ENCODE results near the gene WRAP73. TPM values are rescaled to one million over a fixed set of nuclear protein-coding genes. Genes with fewer than 3 reads are reported as not detected.

Gene WRAP73
- total RNA-seq, 2 donors from 2014 or later = 22.1 to 24.9 TPM

DNA sequence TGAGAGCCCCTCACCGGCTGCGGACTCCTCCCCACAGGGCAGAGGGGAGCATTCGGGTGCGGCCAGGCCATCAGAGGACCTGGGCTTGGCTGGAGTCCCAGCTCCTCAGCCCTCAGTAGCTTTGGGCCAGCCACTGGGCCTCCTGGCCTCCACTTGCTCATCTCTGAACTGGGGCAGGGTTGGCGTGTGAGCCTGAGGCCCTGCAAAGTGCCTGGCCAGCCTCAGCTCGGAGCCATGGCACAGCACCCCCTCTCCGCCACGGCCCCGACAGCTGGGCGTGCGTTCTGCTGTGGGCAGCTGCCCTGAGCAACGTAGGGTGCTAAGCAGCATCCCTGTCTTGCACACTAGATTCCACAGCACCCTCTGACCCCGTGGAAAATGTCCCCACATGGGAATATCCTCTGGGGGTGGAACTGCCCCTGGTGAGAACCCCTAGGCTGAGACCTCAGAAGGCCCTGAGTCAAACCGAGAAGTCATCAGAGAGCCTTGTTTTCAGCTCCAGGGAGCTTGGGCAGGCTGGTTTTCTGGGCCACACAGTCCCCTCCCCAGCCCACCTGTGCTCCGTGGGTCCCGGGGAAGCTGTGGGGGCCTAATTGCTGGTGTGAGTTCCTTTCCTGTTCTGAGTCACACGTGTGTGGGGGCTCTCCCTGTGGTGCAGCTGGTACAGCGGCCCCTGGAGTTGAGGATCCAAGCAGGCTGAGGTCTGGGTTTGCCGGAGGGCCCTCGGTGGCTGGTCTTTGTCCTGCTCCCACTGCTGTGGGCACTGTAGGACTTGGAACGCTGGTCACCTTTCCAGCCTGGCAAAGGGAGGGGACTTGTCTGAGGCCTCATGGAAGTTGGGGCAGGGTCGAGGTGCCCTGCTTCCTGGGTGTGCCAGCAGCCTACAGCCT is 26.9 kb upstream of the WRAP73 start:
- TF ChIP-seq, protein P1, sequence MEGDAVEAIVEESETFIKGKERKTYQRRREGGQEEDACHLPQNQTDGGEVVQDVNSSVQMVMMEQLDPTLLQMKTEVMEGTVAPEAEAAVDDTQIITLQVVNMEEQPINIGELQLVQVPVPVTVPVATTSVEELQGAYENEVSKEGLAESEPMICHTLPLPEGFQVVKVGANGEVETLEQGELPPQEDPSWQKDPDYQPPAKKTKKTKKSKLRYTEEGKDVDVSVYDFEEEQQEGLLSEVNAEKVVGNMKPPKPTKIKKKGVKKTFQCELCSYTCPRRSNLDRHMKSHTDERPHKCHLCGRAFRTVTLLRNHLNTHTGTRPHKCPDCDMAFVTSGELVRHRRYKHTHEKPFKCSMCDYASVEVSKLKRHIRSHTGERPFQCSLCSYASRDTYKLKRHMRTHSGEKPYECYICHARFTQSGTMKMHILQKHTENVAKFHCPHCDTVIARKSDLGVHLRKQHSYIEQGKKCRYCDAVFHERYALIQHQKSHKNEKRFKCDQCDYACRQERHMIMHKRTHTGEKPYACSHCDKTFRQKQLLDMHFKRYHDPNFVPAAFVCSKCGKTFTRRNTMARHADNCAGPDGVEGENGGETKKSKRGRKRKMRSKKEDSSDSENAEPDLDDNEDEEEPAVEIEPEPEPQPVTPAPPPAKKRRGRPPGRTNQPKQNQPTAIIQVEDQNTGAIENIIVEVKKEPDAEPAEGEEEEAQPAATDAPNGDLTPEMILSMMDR (IDR thresholded peaks at IDR 0.05) = no peak
- Histone ChIP-seq H3K4me3 (no peak overlapping the region), H3K27me3 (replicated peaks; ENCODE audit: insufficient read depth) (no peaks in the 10 kb centered on the region), H3K9me3 (no peaks in the 10 kb centered on the region), H3K36me3 (no peaks in the 10 kb centered on the region), H3K4me1 (ENCODE audit: control insufficient read depth in 1 of 2, low read depth in 2 of 2) (no peaks in the 10 kb centered on the region), H3K27ac (no peak overlapping the region)
- ATAC-seq (ENCODE audit: insufficient number of reproducible peaks, low FRiP score, low read depth) (no peak), DNase-seq (ENCODE audit: low spot score) (no peak)

DNA sequence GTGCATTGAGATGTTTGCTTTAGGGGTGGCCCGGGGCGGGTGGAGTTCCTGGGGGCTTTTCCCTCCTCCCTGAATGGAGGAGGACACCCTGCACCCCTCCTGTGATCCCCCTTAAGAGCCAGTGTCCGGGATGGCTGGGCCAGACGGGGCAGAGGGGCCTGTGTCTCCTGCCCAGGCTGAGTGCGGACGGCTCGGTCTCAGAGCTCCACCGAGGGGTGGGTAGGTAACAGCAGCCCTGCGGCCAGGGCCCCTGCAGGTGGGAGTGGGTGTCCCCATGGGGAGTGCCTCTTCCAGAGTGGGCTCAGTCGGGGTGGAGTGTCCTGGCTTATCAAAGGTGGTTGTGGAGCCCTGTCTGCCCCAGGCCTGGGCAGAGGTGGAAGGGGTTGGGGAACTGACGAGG is 25.5 kb upstream of the WRAP73 start:
- H3K36me3 ChIP-seq = no peaks in the 10 kb centered on the region
- TF ChIP-seq, protein P1 (IDR thresholded peaks at IDR 0.05) = no peak
- no peak overlapping the region for H3K4me3 ChIP-seq
- no peaks in the 10 kb centered on the region for H3K4me1 ChIP-seq (ENCODE audit: control insufficient read depth in 1 of 2, low read depth in 2 of 2)
- no peak for ATAC-seq (ENCODE audit: insufficient number of reproducible peaks, low FRiP score, low read depth)
- no peak overlapping the region for H3K27ac ChIP-seq
- no peak for DNase-seq (ENCODE audit: low spot score)
- no peaks in the 10 kb centered on the region for H3K9me3 ChIP-seq
- H3K27me3 ChIP-seq (replicated peaks; ENCODE audit: insufficient read depth) = no peaks in the 10 kb centered on the region

DNA sequence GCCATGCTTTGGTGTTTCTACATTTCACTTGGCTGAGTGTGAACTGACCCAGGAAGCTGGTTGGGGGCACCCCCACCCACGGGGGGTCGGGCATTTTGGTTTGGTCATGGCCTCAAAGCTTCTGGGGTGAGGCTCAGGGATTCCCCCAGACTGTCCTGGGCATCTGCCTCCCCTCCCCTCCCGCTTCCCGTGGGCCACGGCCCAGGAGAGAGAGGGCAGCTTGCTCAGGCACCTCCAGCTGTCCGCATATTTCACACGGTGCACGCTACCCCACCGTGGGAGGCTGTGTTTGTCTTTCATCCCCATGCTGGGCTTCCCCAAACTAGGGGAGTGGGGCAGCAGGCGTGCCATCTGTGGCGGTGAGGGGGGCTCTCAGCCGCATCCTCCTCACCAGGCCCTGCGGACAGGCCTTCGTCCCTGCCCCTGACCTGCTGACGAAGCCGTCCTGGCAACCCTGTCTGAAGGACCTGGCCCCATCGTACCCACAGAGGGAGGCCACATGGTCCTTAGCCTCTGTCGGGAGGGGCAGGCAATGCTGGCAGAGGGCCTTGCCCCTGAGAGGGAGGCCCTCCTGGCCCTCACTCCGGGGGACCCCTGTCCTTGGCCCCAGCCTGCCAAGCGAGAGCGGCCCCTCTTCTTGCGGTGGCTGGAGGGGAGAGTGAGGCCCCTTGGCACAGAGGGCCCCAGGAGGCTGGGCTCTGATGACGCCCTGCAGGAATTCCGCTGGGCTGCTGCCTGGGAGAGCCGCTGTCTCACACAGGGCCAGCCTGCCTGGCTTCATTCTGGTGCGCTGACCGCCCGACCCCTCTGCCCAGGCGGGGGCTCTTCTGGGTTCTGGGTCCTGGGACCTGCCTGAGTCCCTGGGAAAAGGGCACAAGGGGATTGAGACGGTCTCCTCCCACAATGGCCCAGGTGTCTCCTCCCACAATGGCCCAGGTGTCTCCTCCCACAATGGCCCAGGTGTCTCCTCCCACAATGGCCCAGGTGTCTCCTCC is 24.5 kb upstream of the WRAP73 start:
- Histone ChIP-seq H3K27me3 (replicated peaks; ENCODE audit: insufficient read depth) (no peaks in the 10 kb centered on the region), H3K4me1 (ENCODE audit: control insufficient read depth in 1 of 2, low read depth in 2 of 2) (no peaks in the 10 kb centered on the region), H3K4me3 (no peak overlapping the region), H3K36me3 (no peaks in the 10 kb centered on the region), H3K27ac (no peak overlapping the region), H3K9me3 (no peaks in the 10 kb centered on the region)
- ATAC-seq (ENCODE audit: insufficient number of reproducible peaks, low FRiP score, low read depth) (no peak), DNase-seq (ENCODE audit: low spot score) (no peak)
- TF ChIP-seq, protein P1 (IDR thresholded peaks at IDR 0.05) = no peak

DNA sequence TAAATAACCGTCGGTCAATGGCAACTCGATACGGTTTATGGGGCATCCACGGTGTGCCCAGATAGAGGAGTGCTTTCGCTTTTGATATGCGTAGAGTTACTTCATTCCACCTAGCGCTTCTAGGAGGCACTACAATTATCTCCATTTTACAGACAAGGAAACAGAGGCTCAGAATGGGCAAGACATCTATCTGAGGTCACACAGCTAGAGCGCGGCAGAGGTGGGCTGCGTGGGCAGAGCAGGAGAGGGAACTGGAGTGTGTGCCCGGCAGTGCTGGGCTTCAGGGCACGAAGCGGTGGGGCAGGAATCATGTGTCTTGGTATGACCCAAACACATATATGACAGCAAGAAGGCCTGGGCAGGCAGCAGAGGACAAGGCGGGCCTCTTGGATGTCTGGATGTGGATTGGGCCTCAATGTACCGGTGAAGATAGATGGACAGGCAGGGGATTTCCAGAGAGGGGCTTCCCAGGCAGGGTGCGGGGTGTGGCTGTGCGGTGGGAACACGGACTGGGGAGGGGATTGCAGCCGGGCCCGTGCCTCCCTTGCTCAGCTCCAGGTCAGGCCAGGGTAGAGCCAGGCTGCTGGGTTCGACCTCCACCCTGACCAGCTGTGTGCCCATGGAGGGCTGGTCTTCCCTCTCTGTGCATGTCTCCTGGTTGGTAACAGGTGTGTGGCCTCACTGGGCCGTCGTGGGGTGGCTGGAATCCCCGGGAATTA is 23.6 kb upstream of the WRAP73 start:
- Histone ChIP-seq H3K4me1 (ENCODE audit: control insufficient read depth in 1 of 2, low read depth in 2 of 2) (no peaks in the 10 kb centered on the region), H3K36me3 (no peaks in the 10 kb centered on the region), H3K27me3 (replicated peaks; ENCODE audit: insufficient read depth) (no peaks in the 10 kb centered on the region), H3K9me3 (no peaks in the 10 kb centered on the region), H3K4me3 (no peak overlapping the region), H3K27ac (no peak overlapping the region)
- TF ChIP-seq, protein P1 (IDR thresholded peaks at IDR 0.05) = no peak
- DNase-seq (ENCODE audit: low spot score) (no peak), ATAC-seq (ENCODE audit: insufficient number of reproducible peaks, low FRiP score, low read depth) (no peak)

Measured in thoracic aorta (tissue), 2 donors.